HepG2 (cell line): ENCODE data around the gene ODC1. TPM values are rescaled to one million over a fixed set of nuclear protein-coding genes. Genes with fewer than 3 reads are reported as not detected.

Experiments used
- BRCA1 ChIP-seq: sonication (generic); formaldehyde crosslinking; IDR thresholded peaks from 2 replicates; pipeline ENCODE4 v1.4.0; 2020; ENCODE audit warnings: missing genetic modification reagents
- RFXAP ChIP-seq: sonication (generic); formaldehyde crosslinking; IDR thresholded peaks from 2 replicates; pipeline ENCODE4 v1.4.0; 2020; ENCODE audit warnings: missing genetic modification reagents, borderline replicate concordance
- SOX5 ChIP-seq: IDR thresholded peaks from 2 replicates; pipeline ENCODE4 v1.6.1; 2016; ENCODE audit warnings: borderline replicate concordance
- SRY ChIP-seq: sonication (generic); formaldehyde crosslinking; IDR thresholded peaks from 2 replicates; pipeline ENCODE4 v1.8.0; 2022; ENCODE audit warnings: mild to moderate bottlenecking, missing genetic modification reagents
- ZC3H13 ChIP-seq: sonication (generic); formaldehyde crosslinking; IDR thresholded peaks from 2 replicates; pipeline ENCODE4 v1.8.1; 2023; ENCODE audit warnings: mild to moderate bottlenecking, missing genetic modification reagents, moderate library complexity
- ZNF598 ChIP-seq: sonication (generic); formaldehyde crosslinking; IDR thresholded peaks from 2 replicates; pipeline ENCODE4 v1.5.1; 2020; ENCODE audit warnings: mild to moderate bottlenecking, missing genetic modification reagents, borderline replicate concordance
- ZSCAN21 ChIP-seq: sonication (generic); formaldehyde crosslinking; IDR thresholded peaks from 2 replicates; pipeline ENCODE4 v1.8.0; 2022; ENCODE audit warnings: mild to moderate bottlenecking, missing genetic modification reagents, moderate library complexity, borderline replicate concordance
- polyA plus RNA-seq, 8 experiments: library from polyadenylated mRNA; depleted of rRNA in 3 of 8; stranded (reverse) in 7 of 8; unstranded in 1 of 8; fragments of >200 nt; fragmentation: Illumina TruSeq in 4 of 8; extraction: Trizol in 4 of 8; gene quantifications; 2 replicates each; pipeline versions ENCODE4 v1.2.1 to v1.2.3, GENCODE V29; 2011 to 2016; ENCODE audit warnings: low read depth in 4 of 8, missing spikeins in 1 of 8, mixed read lengths in 1 of 8; ENCODE audit not compliant: insufficient read depth in 1 of 8
- total RNA-seq, 5 experiments: library from RNA; depleted of rRNA; stranded (reverse); fragments of >200 nt; fragmentation: Illumina TruSeq; extraction: Trizol; gene quantifications; 2 replicates each; pipeline ENCODE4 v1.2.3, GENCODE V29; 2016; ENCODE audit warnings: low read depth in 1 of 5
- TF ChIP-seq, protein P1 (sequence below): sonication (generic); formaldehyde crosslinking; IDR thresholded peaks from 2 replicates; pipeline ENCODE4 v1.9.0; 2021; ENCODE audit warnings: missing genetic modification reagents, borderline replicate concordance
- TF ChIP-seq, protein P2 (sequence below): sonication (generic); formaldehyde crosslinking; IDR thresholded peaks from 2 replicates; pipeline ENCODE4 v1.4.0; 2020; ENCODE audit warnings: missing genetic modification reagents
- TF ChIP-seq, protein P3 (sequence below): sonication (generic); formaldehyde crosslinking; conservative IDR thresholded peaks from 2 replicates; pipeline ENCODE4 v1.5.0; 2020; ENCODE audit warnings: missing genetic modification reagents
- TF ChIP-seq, protein P4 (sequence below): sonication (generic); formaldehyde crosslinking; IDR thresholded peaks from 2 replicates; pipeline ENCODE4 v1.5.0; 2020; ENCODE audit warnings: mild to moderate bottlenecking, missing genetic modification reagents, borderline replicate concordance
- TF ChIP-seq, protein P5 (sequence below): fragments of 450-650 bp; IDR thresholded peaks from 2 replicates; pipeline ENCODE4 v1.6.1; 2016
- TF ChIP-seq, protein P6 (sequence below): sonication (generic); formaldehyde crosslinking; IDR thresholded peaks from 2 replicates; pipeline ENCODE4 v1.5.1; 2020; ENCODE audit warnings: missing genetic modification reagents, mild to moderate bottlenecking, borderline replicate concordance

Gene ODC1
- total and polyA plus RNA-seq, 2 of the 13 experiments (the other 11 are each of a cell fraction or from before 2014, with no cell fraction given) = 142 to 371 TPM

DNA sequence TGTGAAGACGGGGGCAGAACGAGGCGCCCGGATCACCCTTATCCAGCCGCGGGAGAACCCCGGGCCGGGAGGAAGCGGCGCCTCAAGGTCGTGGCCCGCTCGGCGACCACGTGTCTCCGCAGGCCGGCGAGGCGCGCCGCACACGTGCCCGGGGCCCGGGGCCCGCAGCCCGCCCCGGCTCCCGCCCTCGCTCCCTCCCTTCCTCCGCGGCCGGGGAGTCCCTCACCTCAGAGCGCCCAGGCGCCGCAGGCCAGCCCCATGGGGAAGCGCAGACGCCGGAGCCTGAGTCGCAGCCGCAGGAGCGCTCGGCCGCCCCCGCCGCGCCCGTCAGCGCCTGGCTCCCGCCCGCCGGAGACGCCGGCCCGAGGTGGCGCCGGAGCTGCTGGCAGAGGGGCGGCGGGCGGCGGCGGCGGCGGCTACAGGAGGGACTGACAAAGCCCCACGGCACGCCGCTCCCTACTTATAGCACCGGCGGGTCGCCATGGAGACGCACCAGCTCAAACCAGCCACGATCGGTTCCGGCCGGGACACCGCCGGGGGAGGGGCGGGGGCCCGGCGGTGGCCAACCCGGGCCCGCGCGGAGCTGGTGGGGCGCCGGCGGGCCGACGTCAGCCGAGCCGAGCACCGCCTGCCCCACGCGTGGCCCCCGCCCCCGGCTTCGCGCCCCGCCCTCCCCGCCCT is at the start of gene ODC1 (continued):
- TF ChIP-seq, protein P1, sequence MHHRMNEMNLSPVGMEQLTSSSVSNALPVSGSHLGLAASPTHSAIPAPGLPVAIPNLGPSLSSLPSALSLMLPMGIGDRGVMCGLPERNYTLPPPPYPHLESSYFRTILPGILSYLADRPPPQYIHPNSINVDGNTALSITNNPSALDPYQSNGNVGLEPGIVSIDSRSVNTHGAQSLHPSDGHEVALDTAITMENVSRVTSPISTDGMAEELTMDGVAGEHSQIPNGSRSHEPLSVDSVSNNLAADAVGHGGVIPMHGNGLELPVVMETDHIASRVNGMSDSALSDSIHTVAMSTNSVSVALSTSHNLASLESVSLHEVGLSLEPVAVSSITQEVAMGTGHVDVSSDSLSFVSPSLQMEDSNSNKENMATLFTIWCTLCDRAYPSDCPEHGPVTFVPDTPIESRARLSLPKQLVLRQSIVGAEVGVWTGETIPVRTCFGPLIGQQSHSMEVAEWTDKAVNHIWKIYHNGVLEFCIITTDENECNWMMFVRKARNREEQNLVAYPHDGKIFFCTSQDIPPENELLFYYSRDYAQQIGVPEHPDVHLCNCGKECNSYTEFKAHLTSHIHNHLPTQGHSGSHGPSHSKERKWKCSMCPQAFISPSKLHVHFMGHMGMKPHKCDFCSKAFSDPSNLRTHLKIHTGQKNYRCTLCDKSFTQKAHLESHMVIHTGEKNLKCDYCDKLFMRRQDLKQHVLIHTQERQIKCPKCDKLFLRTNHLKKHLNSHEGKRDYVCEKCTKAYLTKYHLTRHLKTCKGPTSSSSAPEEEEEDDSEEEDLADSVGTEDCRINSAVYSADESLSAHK (CRISPR knock-in tag) = 0 out of 2 replicates have a peak, but pooled peaks have one; percentile 17
- TF ChIP-seq, protein P2, sequence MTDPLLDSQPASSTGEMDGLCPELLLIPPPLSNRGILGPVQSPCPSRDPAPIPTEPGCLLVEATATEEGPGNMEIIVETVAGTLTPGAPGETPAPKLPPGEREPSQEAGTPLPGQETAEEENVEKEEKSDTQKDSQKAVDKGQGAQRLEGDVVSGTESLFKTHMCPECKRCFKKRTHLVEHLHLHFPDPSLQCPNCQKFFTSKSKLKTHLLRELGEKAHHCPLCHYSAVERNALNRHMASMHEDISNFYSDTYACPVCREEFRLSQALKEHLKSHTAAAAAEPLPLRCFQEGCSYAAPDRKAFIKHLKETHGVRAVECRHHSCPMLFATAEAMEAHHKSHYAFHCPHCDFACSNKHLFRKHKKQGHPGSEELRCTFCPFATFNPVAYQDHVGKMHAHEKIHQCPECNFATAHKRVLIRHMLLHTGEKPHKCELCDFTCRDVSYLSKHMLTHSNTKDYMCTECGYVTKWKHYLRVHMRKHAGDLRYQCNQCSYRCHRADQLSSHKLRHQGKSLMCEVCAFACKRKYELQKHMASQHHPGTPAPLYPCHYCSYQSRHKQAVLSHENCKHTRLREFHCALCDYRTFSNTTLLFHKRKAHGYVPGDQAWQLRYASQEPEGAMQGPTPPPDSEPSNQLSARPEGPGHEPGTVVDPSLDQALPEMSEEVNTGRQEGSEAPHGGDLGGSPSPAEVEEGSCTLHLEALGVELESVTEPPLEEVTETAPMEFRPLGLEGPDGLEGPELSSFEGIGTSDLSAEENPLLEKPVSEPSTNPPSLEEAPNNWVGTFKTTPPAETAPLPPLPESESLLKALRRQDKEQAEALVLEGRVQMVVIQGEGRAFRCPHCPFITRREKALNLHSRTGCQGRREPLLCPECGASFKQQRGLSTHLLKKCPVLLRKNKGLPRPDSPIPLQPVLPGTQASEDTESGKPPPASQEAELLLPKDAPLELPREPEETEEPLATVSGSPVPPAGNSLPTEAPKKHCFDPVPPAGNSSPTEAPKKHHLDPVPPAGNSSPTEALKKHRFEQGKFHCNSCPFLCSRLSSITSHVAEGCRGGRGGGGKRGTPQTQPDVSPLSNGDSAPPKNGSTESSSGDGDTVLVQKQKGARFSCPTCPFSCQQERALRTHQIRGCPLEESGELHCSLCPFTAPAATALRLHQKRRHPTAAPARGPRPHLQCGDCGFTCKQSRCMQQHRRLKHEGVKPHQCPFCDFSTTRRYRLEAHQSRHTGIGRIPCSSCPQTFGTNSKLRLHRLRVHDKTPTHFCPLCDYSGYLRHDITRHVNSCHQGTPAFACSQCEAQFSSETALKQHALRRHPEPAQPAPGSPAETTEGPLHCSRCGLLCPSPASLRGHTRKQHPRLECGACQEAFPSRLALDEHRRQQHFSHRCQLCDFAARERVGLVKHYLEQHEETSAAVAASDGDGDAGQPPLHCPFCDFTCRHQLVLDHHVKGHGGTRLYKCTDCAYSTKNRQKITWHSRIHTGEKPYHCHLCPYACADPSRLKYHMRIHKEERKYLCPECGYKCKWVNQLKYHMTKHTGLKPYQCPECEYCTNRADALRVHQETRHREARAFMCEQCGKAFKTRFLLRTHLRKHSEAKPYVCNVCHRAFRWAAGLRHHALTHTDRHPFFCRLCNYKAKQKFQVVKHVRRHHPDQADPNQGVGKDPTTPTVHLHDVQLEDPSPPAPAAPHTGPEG (CRISPR knock-in tag) = peak; percentile 98
- peak; percentile 96; the same call in 1 of the 2 replicates for TF ChIP-seq SRY (CRISPR knock-in tag)
- TF ChIP-seq ZNF598 (CRISPR knock-in tag) = peak; percentile 86; the same call in 1 of the 2 replicates
- TF ChIP-seq, protein P3, sequence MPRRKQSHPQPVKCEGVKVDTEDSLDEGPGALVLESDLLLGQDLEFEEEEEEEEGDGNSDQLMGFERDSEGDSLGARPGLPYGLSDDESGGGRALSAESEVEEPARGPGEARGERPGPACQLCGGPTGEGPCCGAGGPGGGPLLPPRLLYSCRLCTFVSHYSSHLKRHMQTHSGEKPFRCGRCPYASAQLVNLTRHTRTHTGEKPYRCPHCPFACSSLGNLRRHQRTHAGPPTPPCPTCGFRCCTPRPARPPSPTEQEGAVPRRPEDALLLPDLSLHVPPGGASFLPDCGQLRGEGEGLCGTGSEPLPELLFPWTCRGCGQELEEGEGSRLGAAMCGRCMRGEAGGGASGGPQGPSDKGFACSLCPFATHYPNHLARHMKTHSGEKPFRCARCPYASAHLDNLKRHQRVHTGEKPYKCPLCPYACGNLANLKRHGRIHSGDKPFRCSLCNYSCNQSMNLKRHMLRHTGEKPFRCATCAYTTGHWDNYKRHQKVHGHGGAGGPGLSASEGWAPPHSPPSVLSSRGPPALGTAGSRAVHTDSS = no peak
- no peak; the same call in 1 of the 2 replicates for TF ChIP-seq BRCA1 (CRISPR knock-in tag)
- peak; percentile 90; the same call in 1 of the 2 replicates for TF ChIP-seq RFXAP (CRISPR knock-in tag)
- TF ChIP-seq, protein P4, sequence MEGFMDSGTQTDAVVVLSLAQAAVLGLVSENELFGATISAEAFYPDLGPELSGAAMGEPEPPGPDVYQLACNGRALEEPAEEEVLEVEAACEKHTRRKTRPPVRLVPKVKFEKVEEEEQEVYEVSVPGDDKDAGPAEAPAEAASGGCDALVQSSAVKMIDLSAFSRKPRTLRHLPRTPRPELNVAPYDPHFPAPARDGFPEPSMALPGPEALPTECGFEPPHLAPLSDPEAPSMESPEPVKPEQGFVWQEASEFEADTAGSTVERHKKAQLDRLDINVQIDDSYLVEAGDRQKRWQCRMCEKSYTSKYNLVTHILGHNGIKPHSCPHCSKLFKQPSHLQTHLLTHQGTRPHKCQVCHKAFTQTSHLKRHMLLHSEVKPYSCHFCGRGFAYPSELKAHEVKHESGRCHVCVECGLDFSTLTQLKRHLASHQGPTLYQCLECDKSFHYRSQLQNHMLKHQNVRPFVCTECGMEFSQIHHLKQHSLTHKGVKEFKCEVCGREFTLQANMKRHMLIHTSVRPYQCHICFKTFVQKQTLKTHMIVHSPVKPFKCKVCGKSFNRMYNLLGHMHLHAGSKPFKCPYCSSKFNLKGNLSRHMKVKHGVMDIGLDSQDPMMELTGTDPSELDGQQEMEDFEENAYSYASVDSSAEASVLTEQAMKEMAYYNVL (CRISPR knock-in tag) = peak; percentile 45
- TF ChIP-seq, protein P5, sequence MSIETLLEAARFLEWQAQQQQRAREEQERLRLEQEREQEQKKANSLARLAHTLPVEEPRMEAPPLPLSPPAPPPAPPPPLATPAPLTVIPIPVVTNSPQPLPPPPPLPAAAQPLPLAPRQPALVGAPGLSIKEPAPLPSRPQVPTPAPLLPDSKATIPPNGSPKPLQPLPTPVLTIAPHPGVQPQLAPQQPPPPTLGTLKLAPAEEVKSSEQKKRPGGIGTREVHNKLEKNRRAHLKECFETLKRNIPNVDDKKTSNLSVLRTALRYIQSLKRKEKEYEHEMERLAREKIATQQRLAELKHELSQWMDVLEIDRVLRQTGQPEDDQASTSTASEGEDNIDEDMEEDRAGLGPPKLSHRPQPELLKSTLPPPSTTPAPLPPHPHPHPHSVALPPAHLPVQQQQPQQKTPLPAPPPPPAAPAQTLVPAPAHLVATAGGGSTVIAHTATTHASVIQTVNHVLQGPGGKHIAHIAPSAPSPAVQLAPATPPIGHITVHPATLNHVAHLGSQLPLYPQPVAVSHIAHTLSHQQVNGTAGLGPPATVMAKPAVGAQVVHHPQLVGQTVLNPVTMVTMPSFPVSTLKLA = peak; percentile 44; the same call in 1 of the 2 replicates
- peak; percentile 98 for TF ChIP-seq ZSCAN21 (CRISPR knock-in tag)
- TF ChIP-seq, protein P6, sequence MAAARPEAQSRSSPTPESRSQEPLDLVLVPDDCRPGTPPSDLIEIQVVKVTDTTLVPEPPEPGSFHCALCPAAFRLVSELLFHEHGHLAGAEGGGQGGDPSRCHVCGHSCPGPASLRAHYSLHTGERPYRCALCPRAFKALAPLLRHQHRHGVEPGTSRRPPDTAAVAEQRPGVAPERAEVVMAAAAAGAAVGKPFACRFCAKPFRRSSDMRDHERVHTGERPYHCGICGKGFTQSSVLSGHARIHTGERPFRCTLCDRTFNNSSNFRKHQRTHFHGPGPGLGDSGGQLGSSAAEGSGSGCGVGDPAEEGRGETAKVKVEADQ (CRISPR knock-in tag) = peak; percentile 80
- TF ChIP-seq ZC3H13 (CRISPR knock-in tag) = peak; percentile 83
- TF ChIP-seq SOX5 (CRISPR knock-in tag) = no peak
